ENCODE data around the gene PARVB. TPM values are rescaled to one million over a fixed set of nuclear protein-coding genes. Genes with fewer than 3 reads are reported as not detected.

The PARVB gene
- total and polyA plus RNA-seq, 8 donors, result 3.8 to 27.3 (median 10.4) TPM

DNA sequence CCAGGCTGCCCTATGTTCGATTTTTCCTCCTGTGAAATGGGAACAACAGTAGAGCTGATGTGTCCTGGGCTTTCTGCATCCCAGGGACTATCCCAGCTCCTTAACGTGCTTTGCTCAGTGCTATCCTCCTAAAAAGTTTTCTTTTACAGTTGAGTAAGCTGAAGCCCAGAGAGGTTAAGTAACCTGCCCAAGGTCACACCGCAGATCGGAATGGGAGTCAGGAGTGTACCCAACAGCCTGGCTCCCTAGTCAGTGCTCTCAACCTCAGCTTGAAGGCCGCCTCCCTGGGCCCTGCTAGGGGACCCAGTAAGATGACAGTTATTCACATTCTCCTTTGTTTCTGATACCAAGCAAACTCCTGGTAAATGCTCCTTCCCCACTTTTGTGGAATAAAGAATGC lies 45.9 kb downstream of the PARVB start:
- Histone ChIP-seq H3K27ac (no peak overlapping the region), H3K27me3 (no peaks in the 10 kb centered on the region), H3K9me3 (no peaks in the 10 kb centered on the region), H3K4me1 (no peaks in the 10 kb centered on the region), H3K36me3 (no peaks in the 10 kb centered on the region), H3K4me3 (no peak overlapping the region)
- no peak for ATAC-seq
- no peak for DNase-seq
- intact Hi-C loops (cut with DNase I), result no loop called here
- no peak for FAIRE-seq
- TF ChIP-seq, protein P1, sequence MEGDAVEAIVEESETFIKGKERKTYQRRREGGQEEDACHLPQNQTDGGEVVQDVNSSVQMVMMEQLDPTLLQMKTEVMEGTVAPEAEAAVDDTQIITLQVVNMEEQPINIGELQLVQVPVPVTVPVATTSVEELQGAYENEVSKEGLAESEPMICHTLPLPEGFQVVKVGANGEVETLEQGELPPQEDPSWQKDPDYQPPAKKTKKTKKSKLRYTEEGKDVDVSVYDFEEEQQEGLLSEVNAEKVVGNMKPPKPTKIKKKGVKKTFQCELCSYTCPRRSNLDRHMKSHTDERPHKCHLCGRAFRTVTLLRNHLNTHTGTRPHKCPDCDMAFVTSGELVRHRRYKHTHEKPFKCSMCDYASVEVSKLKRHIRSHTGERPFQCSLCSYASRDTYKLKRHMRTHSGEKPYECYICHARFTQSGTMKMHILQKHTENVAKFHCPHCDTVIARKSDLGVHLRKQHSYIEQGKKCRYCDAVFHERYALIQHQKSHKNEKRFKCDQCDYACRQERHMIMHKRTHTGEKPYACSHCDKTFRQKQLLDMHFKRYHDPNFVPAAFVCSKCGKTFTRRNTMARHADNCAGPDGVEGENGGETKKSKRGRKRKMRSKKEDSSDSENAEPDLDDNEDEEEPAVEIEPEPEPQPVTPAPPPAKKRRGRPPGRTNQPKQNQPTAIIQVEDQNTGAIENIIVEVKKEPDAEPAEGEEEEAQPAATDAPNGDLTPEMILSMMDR (IDR thresholded peaks at IDR 0.05), result no peak
- WGBS, 2 donors, result 79 to 91% methylated on average over 5 of the region's 5 CpGs

DNA sequence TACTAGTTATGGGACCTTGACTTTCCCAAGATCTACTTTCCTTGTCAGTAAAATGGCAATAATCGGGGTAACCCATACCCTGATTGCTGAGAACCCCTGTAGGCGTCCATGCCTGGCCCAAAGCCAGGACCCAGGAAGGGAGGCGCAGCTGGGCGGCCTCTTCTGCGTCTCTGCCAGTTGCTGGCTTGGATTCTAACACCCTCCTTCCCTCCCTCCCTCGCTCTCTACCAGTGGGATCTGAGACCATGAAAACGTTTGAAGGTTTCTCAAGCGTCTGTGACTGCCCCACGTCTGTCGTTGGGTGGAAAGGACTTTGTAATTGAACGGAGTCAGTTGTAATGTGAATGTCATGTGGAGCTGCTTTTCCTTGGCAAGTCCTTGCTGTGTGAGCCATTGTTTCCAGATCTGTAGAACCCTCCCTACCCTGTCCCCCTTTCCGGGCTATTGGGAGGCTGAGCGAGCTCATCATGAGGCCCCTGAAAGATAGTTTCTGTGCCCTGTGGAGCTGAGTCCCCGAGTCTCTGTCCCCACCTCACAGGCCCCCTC lies 47.8 kb downstream of the PARVB start:
- Histone ChIP-seq H3K4me3 (no peak overlapping the region), H3K27me3 (no peaks in the 10 kb centered on the region), H3K4me1 (no peaks in the 10 kb centered on the region), H3K9me3 (no peaks in the 10 kb centered on the region), H3K27ac (no peak overlapping the region), H3K36me3 (no peaks in the 10 kb centered on the region)
- TF ChIP-seq, protein P1 (IDR thresholded peaks at IDR 0.05), result no peak
- intact Hi-C loops (cut with DNase I), result no loop called here
- no peak for ATAC-seq
- DNase-seq, result no peak
- no peak for FAIRE-seq
- 82 to 83% methylated on average over 14 of the region's 14 CpGs for WGBS, 2 donors

DNA sequence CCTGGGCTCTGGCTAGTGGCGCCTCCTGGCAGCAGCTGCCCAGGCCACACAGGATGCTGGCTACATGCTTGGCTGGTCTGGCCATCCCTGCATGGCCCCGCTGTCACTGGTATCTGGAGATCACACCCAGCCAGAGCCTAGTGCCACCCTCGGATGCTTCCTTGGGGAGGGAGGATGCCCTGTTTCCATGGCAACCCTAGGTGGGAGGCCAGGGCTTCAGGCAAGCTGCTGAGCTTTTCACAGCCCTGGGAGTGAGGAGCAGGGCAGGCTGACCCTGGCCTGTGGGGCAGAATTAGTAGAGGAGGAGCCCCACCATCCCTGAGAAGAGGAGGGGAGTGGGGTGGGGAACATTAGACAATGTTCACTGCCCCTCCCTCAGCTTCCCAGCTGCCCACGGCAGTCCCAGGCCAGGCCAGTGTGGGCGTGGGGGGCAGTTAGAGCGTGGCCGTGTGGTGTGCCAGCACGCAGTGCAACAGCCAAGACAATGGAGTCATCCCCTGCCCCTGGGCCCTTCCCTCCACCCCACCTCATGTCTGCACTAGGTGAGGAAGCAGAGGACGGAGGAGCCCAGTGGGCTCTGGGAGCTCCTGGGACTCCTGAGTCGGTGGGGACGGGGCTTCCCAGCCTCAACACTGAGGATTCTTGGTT lies 50.4 kb downstream of the PARVB start:
- WGBS, 2 donors, result 84 to 85% methylated on average over 11 of the region's 11 CpGs
- no peak for FAIRE-seq

DNA sequence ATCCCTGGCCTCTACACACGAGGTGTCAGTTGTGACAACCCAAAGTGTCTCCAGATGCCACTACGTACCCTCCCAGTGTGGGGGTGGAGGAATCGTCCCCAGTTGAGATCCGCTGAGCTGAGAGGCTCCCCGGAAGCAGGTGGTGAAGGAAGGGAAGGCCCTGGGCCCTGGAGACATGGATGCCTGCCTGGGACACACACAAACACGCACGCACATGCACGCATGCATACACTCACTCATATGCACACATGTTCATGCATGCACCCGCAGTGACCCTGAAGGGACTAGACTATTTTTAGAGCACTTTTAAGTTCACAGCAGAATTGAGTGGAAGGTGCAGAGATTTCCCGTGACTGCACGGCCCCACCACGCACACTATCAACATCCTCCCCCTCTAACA lies 50.9 kb downstream of the PARVB start:
- ATAC-seq (no peak), DNase-seq (no peak), FAIRE-seq (no peak)
- intact Hi-C loops (cut with DNase I), result no loop called here
- H3K4me1 ChIP-seq, result no peaks in the 10 kb centered on the region
- TF ChIP-seq, protein P1 (IDR thresholded peaks at IDR 0.05), result no peak
- no peaks in the 10 kb centered on the region for H3K9me3 ChIP-seq
- H3K27ac ChIP-seq, result no peak overlapping the region
- WGBS, 2 donors, result 83 to 87% methylated on average over 12 of the region's 12 CpGs
- H3K36me3 ChIP-seq, result no peaks in the 10 kb centered on the region
- no peaks in the 10 kb centered on the region for H3K27me3 ChIP-seq
- H3K4me3 ChIP-seq, result no peak overlapping the region

More for the DNA sequence above, 50.4 kb downstream of the PARVB start:
- H3K4me1 ChIP-seq, result no peaks in the 10 kb centered on the region
- ATAC-seq (no peak), DNase-seq (no peak)
- H3K4me3 ChIP-seq, result no peak overlapping the region
- TF ChIP-seq, protein P1 (IDR thresholded peaks at IDR 0.05), result no peak
- no peak overlapping the region for H3K27ac ChIP-seq
- intact Hi-C loops (cut with DNase I), result no loop called here
- no peaks in the 10 kb centered on the region for H3K27me3 ChIP-seq
- no peaks in the 10 kb centered on the region for H3K36me3 ChIP-seq
- no peaks in the 10 kb centered on the region for H3K9me3 ChIP-seq

DNA sequence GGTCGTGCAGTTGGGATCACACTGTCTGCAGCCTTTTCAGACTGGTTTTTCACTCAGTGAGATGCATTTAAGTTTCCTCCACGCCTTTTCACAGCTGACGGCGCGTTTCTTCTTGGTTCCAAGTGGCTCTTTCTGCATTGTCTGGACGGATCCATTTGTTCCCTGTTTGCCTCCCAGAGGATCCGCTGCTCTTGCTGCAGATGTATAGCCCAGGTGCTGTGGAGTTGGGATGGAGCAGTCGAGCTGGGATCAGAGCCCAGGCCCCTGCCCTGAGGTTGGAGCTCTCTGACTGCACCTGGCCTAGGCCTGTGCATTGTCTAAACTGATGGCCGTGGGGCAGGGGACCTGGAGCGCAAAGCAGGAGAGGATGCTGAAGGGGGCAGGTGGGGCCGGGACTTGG lies 51.6 kb downstream of the PARVB start:
- WGBS, 2 donors, result 82 to 88% methylated on average over 11 of the region's 11 CpGs
- no peak overlapping the region for H3K27ac ChIP-seq
- TF ChIP-seq, protein P1 (IDR thresholded peaks at IDR 0.05), result no peak
- DNase-seq (no peak), ATAC-seq (no peak), FAIRE-seq (no peak)
- no peak overlapping the region for H3K4me3 ChIP-seq
- H3K36me3 ChIP-seq, result no peaks in the 10 kb centered on the region
- no peaks in the 10 kb centered on the region for H3K27me3 ChIP-seq
- intact Hi-C loops (cut with DNase I), result no loop called here
- no peaks in the 10 kb centered on the region for H3K9me3 ChIP-seq
- no peaks in the 10 kb centered on the region for H3K4me1 ChIP-seq
